ENCODE measurements around the gene LANCL2.

The LANCL2 gene

DNA sequence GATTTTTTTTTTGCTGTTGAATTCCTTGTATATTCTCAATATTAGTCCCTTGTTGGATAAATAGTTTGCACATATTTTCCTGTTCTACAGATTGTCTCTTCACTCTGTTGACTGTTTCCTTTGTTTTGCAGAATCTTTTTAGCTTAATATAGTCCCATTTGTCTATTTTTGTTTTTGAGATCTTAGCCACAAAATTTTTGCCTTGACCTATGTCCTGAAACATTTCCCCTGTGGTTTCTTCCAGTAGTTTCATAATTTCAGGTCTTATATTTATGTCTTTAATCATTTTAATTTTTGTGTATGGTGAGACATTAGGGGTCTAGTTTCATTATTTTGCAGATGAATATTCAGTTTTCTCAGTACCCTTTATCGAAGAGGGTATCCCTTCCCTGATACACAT is 92.7 kb downstream of the LANCL2 start:
- TF ChIP-seq, protein P1, sequence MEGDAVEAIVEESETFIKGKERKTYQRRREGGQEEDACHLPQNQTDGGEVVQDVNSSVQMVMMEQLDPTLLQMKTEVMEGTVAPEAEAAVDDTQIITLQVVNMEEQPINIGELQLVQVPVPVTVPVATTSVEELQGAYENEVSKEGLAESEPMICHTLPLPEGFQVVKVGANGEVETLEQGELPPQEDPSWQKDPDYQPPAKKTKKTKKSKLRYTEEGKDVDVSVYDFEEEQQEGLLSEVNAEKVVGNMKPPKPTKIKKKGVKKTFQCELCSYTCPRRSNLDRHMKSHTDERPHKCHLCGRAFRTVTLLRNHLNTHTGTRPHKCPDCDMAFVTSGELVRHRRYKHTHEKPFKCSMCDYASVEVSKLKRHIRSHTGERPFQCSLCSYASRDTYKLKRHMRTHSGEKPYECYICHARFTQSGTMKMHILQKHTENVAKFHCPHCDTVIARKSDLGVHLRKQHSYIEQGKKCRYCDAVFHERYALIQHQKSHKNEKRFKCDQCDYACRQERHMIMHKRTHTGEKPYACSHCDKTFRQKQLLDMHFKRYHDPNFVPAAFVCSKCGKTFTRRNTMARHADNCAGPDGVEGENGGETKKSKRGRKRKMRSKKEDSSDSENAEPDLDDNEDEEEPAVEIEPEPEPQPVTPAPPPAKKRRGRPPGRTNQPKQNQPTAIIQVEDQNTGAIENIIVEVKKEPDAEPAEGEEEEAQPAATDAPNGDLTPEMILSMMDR (IDR thresholded peaks at IDR 0.05; ENCODE audit: low read depth, low read length): no peak
- Histone ChIP-seq H3K27ac (no peak overlapping the region), H3K9me3 (ENCODE audit: severe bottlenecking) (peaks cover 13% of the 10 kb centered on the region), H3K36me3 (no peaks in the 10 kb centered on the region), H3K27me3 (ENCODE audit: insufficient read depth, low read depth, severe bottlenecking) (no peaks in the 10 kb centered on the region), H3K4me3 (ENCODE audit: low read depth, low read length) (no peak overlapping the region)
- DNase-seq: no peak

DNA sequence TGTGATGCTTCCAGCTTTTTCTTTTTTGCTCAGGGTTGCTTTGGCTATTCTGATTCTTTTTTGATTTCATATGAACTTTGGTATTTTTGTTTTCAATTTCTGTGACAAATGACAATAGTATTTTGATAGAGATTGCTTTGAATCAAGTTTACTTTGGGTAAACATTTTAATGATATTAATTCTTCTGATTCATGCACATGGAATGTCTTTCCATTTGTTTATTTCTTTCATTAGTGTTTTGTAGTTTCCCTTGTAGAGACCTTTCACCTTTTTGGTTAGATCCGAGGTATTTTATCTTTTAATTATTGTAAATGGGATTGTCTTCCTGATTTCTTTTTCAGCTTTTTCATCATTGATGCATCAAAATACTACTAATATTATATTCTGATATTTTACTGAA is 93.2 kb downstream of the LANCL2 start:
- Histone ChIP-seq H3K36me3 (no peaks in the 10 kb centered on the region), H3K4me3 (ENCODE audit: low read depth, low read length) (no peak overlapping the region), H3K27ac (no peak overlapping the region), H3K9me3 (ENCODE audit: severe bottlenecking) (peaks cover 13% of the 10 kb centered on the region), H3K27me3 (ENCODE audit: insufficient read depth, low read depth, severe bottlenecking) (no peaks in the 10 kb centered on the region)
- TF ChIP-seq, protein P1 (IDR thresholded peaks at IDR 0.05; ENCODE audit: low read depth, low read length): no peak
- DNase-seq: no peak

DNA sequence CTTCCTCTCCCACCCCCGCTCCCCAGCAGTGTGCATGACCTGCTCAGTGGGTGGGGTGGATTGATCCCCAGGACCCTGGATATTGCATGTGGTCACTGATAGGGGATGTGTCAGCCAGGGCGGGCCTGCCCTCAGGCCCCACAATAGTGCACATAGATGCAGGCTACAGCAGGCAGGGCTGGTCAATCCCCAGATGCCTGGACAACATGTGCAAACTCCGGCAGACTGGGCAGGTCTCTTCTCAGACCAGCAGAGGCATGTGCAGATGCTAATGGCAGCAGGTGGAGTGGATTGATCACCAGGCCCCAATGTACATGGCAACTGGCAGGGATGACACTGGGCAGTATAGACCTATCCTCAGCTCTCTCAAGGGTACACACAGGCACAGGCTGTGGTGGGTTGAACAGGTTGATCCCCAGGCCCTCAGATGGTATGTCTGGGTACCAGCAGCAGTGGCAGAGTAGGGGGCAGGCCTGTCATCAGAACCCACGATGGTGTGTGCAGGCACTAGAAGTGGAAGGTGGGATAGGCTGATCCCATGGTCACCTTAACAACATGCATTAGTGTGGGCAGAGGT is 98.6 kb downstream of the LANCL2 start:
- Histone ChIP-seq H3K9me3 (ENCODE audit: severe bottlenecking) (peaks cover 11% of the 10 kb centered on the region), H3K27me3 (ENCODE audit: insufficient read depth, low read depth, severe bottlenecking) (no peaks in the 10 kb centered on the region), H3K4me3 (ENCODE audit: low read depth, low read length) (no peak overlapping the region), H3K36me3 (peaks cover 5% of the 10 kb centered on the region; the same call in 1 of the 2 replicates), H3K27ac (no peak overlapping the region)
- TF ChIP-seq, protein P1 (IDR thresholded peaks at IDR 0.05; ENCODE audit: low read depth, low read length): no peak
- no peak for DNase-seq

DNA sequence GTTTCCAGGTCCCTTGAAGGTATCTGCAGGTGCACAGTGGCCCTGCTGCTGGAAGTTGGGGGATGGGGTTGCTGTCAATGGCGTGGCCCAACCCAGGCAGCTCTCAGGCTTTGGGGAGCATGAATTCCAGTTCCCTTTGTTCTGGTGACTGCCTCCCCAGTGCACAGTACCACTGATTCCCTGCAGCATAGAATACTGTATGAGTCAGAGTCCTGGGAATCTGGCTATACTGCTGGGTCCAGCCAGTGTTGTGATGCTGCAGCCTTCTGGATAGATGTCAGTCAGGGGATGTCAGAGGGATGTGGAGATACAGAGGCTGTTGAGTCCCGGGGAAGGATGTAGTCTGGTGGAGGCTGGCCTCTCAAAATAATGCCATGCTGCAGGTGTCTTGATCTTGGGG is 99.3 kb downstream of the LANCL2 start:
- Histone ChIP-seq H3K36me3 (peaks cover 5% of the 10 kb centered on the region; the same call in 1 of the 2 replicates), H3K27ac (no peak overlapping the region), H3K9me3 (ENCODE audit: severe bottlenecking) (peaks cover 7% of the 10 kb centered on the region), H3K4me3 (ENCODE audit: low read depth, low read length) (no peak overlapping the region), H3K27me3 (ENCODE audit: insufficient read depth, low read depth, severe bottlenecking) (no peaks in the 10 kb centered on the region)
- no peak for DNase-seq
- TF ChIP-seq, protein P1 (IDR thresholded peaks at IDR 0.05; ENCODE audit: low read depth, low read length): no peak

DNA sequence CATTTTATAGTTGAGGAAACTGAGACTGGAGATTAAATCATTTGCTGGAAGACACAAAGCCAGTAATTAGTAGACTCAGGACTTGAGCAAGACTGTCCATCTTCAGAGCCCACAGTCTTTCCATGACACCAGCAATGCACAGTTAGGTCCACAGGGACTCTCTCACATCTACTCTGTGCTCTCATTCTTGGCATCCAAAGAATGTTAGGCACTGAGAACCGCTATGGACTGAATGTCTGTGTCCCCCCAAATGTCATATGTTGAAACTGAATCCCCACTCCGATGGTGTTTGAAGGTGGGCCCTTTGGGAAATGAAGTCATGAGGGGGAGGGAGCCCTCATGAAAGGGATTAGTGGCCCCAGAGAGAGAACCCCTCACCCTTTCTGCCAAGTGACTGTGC is 100.6 kb downstream of the LANCL2 start:
- Histone ChIP-seq H3K36me3 (peaks cover 5% of the 10 kb centered on the region; the same call in 1 of the 2 replicates), H3K9me3 (ENCODE audit: severe bottlenecking) (peaks cover 4% of the 10 kb centered on the region), H3K27me3 (ENCODE audit: insufficient read depth, low read depth, severe bottlenecking) (no peaks in the 10 kb centered on the region), H3K27ac (no peak overlapping the region), H3K4me3 (ENCODE audit: low read depth, low read length) (no peak overlapping the region)
- TF ChIP-seq, protein P1 (IDR thresholded peaks at IDR 0.05; ENCODE audit: low read depth, low read length): no peak
- DNase-seq: no peak

DNA sequence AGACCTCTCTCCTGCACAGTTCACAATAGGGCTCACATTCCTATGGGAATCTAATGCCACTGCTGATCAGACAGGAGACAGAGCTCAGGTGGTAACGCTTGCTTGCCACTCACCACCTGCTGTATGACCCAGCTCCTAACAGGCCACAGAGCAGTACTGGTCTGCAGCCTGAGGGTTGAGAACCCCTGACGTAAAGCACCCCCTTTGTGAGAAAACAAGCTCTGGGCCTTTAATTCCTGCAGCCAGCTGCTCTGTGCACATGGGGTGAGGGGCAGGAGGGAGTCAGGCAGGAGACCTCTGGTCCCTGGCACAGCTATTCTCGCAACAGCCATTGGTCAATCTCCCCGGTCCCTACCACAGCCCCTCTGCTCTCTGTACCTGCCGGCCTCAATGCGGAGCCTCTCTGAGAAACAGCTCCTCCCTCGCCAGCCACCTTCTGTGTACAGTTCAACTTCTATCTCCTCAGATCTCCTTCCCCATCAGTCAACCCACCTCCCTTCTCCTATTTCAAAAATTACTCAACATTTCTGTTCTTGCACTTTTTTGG is 102.0 kb downstream of the LANCL2 start:
- Histone ChIP-seq H3K4me3 (ENCODE audit: low read depth, low read length) (no peak overlapping the region), H3K27ac (no peak overlapping the region), H3K9me3 (ENCODE audit: severe bottlenecking) (no peaks in the 10 kb centered on the region), H3K36me3 (peaks cover 5% of the 10 kb centered on the region; the same call in 1 of the 2 replicates), H3K27me3 (ENCODE audit: insufficient read depth, low read depth, severe bottlenecking) (no peaks in the 10 kb centered on the region)
- TF ChIP-seq, protein P1 (IDR thresholded peaks at IDR 0.05; ENCODE audit: low read depth, low read length): no peak
- no peak for DNase-seq
